Endothelial cell of umbilical vein (primary cell): ENCODE measurements around the gene IL25. TPM values are rescaled to one million over a fixed set of nuclear protein-coding genes. Genes with fewer than 3 reads are reported as not detected.

Experiments used
- BruUV-seq: library from RNA; stranded (reverse); fragments of 400-500 nt; replicated peaks from 2 replicates; lab custom pipeline; 2021; lab: Mats Ljungman, UMichigan
- CTCF ChIA-PET: fragments of 300-600, 350-600 bp; sonication (Branson Sonifier 250); formaldehyde crosslinking; loops from one replicate; lab custom pipeline; 2021; ENCODE audit warnings: antibody characterized with exemption, inconsistent platforms; lab: Charles Lee
- POLR2A ChIA-PET: fragments of 300-600, 350-600 bp; sonication (Branson Sonifier 250); formaldehyde crosslinking; loops from one replicate; lab custom pipeline; 2021; ENCODE audit warnings: antibody characterized with exemption, inconsistent platforms; lab: Charles Lee
- DNase-seq: peaks from one replicate; pipeline ENCODE4 v3.0.0-alpha.2; 2011; ENCODE audit warnings: low read depth, low spot score
- FAIRE-seq: peaks from 2 replicates; lab custom pipeline; 2011; peaks lifted over from hg19 to GRCh38; lab: Jason Lieb, UNC
- H2AFZ ChIP-seq: 2 replicates; pipeline ENCODE4 v1.6.0; 2012; ENCODE audit warnings: low read depth, low read length, control low read depth, inconsistent platforms
- H3K27ac ChIP-seq: 2 replicates; pipeline ENCODE4 v1.5.1; 2011; ENCODE audit warnings: low read depth, mild to moderate bottlenecking, control low read depth, low read length, moderate library complexity; ENCODE audit not compliant: insufficient read depth
- H3K27me3 ChIP-seq, 2 experiments: 2 replicates each; pipeline versions ENCODE4 v1.6.0 to v1.6.1; 2011; ENCODE audit warnings: low read length in 2 of 2, mixed read lengths in 1 of 2; ENCODE audit not compliant: control insufficient read depth in 2 of 2, insufficient read depth in 2 of 2
- H3K36me3 ChIP-seq, 2 experiments: 2 replicates in 1 of 2; 3 replicates in 1 of 2; pipeline ENCODE4 v1.5.1; 2011; ENCODE audit warnings: low read length in 2 of 2, mild to moderate bottlenecking in 1 of 2, moderate library complexity in 1 of 2; ENCODE audit not compliant: control insufficient read depth in 2 of 2, insufficient read depth in 2 of 2; ENCODE audit errors: extremely low read depth in 1 of 2
- H3K4me1 ChIP-seq: 3 replicates; pipeline ENCODE4 v1.5.1; 2011; ENCODE audit warnings: mild to moderate bottlenecking, low read length; ENCODE audit not compliant: control insufficient read depth, insufficient read depth; ENCODE audit errors: extremely low read depth
- H3K4me2 ChIP-seq: 2 replicates; pipeline ENCODE4 v1.6.1; 2011; ENCODE audit warnings: low read length, control low read depth, mixed read lengths; ENCODE audit not compliant: insufficient read depth
- H3K4me3 ChIP-seq, 3 experiments: fragments of 200-600 bp in 1 of 3; sonication (generic), shearing (Covaris generic) in 1 of 3; replicated peaks in 1 of 3; 2 replicates each; pipeline ENCODE4 v1.5.1; 2011 to 2016; ENCODE audit warnings: control low read depth in 3 of 3, low read length in 3 of 3, mild to moderate bottlenecking in 2 of 3, inconsistent platforms in 1 of 3, low read depth in 1 of 3, moderate library complexity in 1 of 3; ENCODE audit not compliant: insufficient read depth in 1 of 3
- H3K79me2 ChIP-seq: 2 replicates; pipeline ENCODE4 v1.6.0; 2012; ENCODE audit warnings: low read length, inconsistent platforms; ENCODE audit not compliant: control insufficient read depth, insufficient read depth
- H3K9ac ChIP-seq: replicated peaks from 2 replicates; pipeline ENCODE3; 2011; ENCODE audit warnings: low read length, control low read depth; ENCODE audit not compliant: insufficient read depth; ENCODE audit errors: extremely low read depth
- H3K9me1 ChIP-seq: replicated peaks from 3 replicates; pipeline ENCODE4 v1.6.0; 2011; ENCODE audit warnings: mild to moderate bottlenecking, low read length; ENCODE audit not compliant: control insufficient read depth, insufficient read depth; ENCODE audit errors: extremely low read depth
- H3K9me3 ChIP-seq: replicated peaks from 2 replicates; pipeline ENCODE4 v1.5.1; 2012; ENCODE audit warnings: low read length, inconsistent platforms; ENCODE audit not compliant: control insufficient read depth, insufficient read depth
- H4K20me1 ChIP-seq: replicated peaks from 2 replicates; pipeline ENCODE3; 2011; ENCODE audit warnings: mild to moderate bottlenecking, low read length; ENCODE audit not compliant: control insufficient read depth, insufficient read depth; ENCODE audit errors: extremely low read depth
- CTCF ChIP-seq, 2 donors: IDR thresholded peaks; 1 replicate in 1 of 2; 2 replicates in 1 of 2; pipeline ENCODE4 v1.5.1; 2011; ENCODE audit warnings: low read length in 2 of 2, mild to moderate bottlenecking in 2 of 2, moderate library complexity in 2 of 2, control low read depth in 1 of 2, inconsistent platforms in 1 of 2, low read depth in 1 of 2; ENCODE audit not compliant: insufficient read depth in 1 of 2; ENCODE audit errors: extremely low read depth in 1 of 2
- FOS ChIP-seq: IDR thresholded peaks from 2 replicates; pipeline ENCODE4 v1.6.1; 2011; ENCODE audit warnings: mild to moderate bottlenecking, low read length, moderate library complexity, borderline replicate concordance; ENCODE audit not compliant: insufficient read depth
- GATA2 ChIP-seq: IDR thresholded peaks from 2 replicates; pipeline ENCODE4 v1.7.0; 2011; ENCODE audit warnings: low read depth, mild to moderate bottlenecking, moderate library complexity, mixed read lengths, low read length; ENCODE audit not compliant: insufficient read length, insufficient read depth
- JUN ChIP-seq: IDR thresholded peaks from 2 replicates; pipeline ENCODE4 v1.6.1; 2011; ENCODE audit warnings: borderline replicate concordance, low read depth; ENCODE audit not compliant: insufficient read length, insufficient read depth
- MYC ChIP-seq: IDR thresholded peaks from one replicate; pipeline ENCODE4 v1.6.1; 2011; ENCODE audit warnings: mild to moderate bottlenecking, low read depth, low read length
- POLR2A ChIP-seq: IDR thresholded peaks from 2 replicates; pipeline ENCODE4 v1.6.1; 2012; ENCODE audit warnings: low read depth, mild to moderate bottlenecking, control low read depth, low read length
- POLR2AphosphoS5 ChIP-seq: IDR thresholded peaks from 2 replicates; pipeline ENCODE4 v1.6.1; 2012; ENCODE audit warnings: low read depth, mild to moderate bottlenecking, control low read depth, low read length, moderate library complexity; ENCODE audit not compliant: insufficient read depth
- dilution Hi-C: fragments of 300-500 bp; cut with MboI; formaldehyde crosslinking; loops from one replicate; pipeline ENCODE4 v1.15.0; 2019; ENCODE audit warnings: low sequenced_read_pairs; ENCODE audit not compliant: extremely low pct_ligation_motif_present
- intact Hi-C: fragments of 100-400 bp; cut with micrococcal nuclease; formaldehyde crosslinking; loops from one replicate; pipeline ENCODE4 v1.10.0; 2022
- polyA plus RNA-seq, 4 experiments: library from polyadenylated mRNA; depleted of rRNA in 3 of 4; stranded (reverse) in 3 of 4; unstranded in 1 of 4; fragments of >200 nt; gene quantifications; 2 replicates each; pipeline versions ENCODE4 v1.2.1 to v1.2.3, GENCODE V29; 2011 to 2012; ENCODE audit warnings: missing spikeins in 1 of 4
- total RNA-seq: library from RNA; stranded (reverse); gene quantifications from 2 replicates; pipeline ENCODE4 v1.2.3, GENCODE V29; 2021
- TF ChIP-seq, protein P1 (sequence below): IDR thresholded peaks from 2 replicates; pipeline ENCODE4 v1.6.1; 2011; ENCODE audit not compliant: insufficient read depth, insufficient read length

Gene IL25
- total and polyA plus RNA-seq, 2 donors (not counting 3 experiments of a cell fraction or from before 2014, with no cell fraction given) = not detected

DNA sequence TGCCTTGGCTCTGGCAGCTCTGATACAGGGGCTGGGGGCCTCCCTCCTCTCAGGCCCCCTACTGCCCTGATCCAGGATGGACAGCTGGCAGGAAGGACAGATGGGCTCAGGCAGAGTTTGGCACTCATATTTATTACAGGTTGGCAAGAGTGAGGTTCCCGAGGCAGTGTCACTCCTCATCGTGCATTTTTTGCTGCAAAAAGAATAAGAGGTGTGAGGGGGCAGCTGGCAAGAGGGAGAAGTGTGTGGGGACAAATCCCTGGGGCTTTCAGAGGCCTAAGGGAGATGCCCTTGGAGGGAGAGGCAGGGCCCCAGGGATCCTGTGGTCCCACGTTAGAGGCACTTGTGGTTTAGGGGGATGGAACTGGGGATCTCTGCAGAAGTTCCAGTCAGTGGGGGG is 9.3 kb downstream of the IL25 start:
- Histone ChIP-seq H2AFZ (no peak overlapping the region), H3K4me3 (no peak overlapping the region), H4K20me1 (no peaks in the 10 kb centered on the region), H3K79me2 (no peaks in the 10 kb centered on the region), H3K9ac (no peak overlapping the region), H3K9me1 (no peaks in the 10 kb centered on the region), H3K27me3 (no peaks in the 10 kb centered on the region), H3K36me3 (no peaks in the 10 kb centered on the region), H3K27ac (no peak overlapping the region), H3K9me3 (no peaks in the 10 kb centered on the region), H3K4me1 (no peaks in the 10 kb centered on the region), H3K4me2 (no peak overlapping the region)
- BruUV-seq = no TSS peak
- DNase-seq (no peak), FAIRE-seq (no peak)
- dilution Hi-C loops (no loop called here), intact Hi-C loops (no loop called here)
- TF ChIP-seq GATA2 (no peak), POLR2AphosphoS5 (no peak), MYC (no peak), CTCF (IDR thresholded peaks at IDR 0.05; ENCODE audit: extremely low read depth in 1 of 2, insufficient read depth in 1 of 2, low read depth in 1 of 2, low read length in 2 of 2) (no peak), FOS (no peak), JUN (no peak), POLR2A (no peak)
- TF ChIP-seq, protein P1, sequence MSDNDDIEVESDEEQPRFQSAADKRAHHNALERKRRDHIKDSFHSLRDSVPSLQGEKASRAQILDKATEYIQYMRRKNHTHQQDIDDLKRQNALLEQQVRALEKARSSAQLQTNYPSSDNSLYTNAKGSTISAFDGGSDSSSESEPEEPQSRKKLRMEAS = no peak
- POLR2A ChIA-PET = no interaction called here
- CTCF ChIA-PET = interaction anchor here (1.2 to 4.7 kb wide), 5 partner anchors 15 to 261 kb away, joined by 4 to 55 read pairs (median 36); no protein-coding TSS in a partner anchor
